Measurements from ENCODE around the gene CEACAM4. TPM values are rescaled to one million over a fixed set of nuclear protein-coding genes. Genes with fewer than 3 reads are reported as not detected.

CEACAM4 gene
- total RNA-seq, result not detected in 2 replicates

GRCh38 chr19:41626877-41627276 lies at the start of gene CEACAM4:
Gene CEACAM4 (minus strand): TSS chr19:41627074. CDS start chr19:41626963, 111 bp downstream.

GRCh38 chr19:41575998-41576397 lies 50.9 kb downstream of the CEACAM4 start, which contains the start of gene CEACAM21:
Gene CEACAM21 (plus strand): TSS chr19:41576166. CDS start chr19:41576275, 109 bp downstream.

Other genes starting within 250 kb of the CEACAM4 start
- gene EXOSC5, start 229.7 kb downstream of the CEACAM4 start, total RNA-seq, result 18.4 and 20.7 TPM in 2 replicates
- gene BCKDHA, start 229.3 kb downstream of the CEACAM4 start, total RNA-seq, result 14.2 and 23.9 TPM in 2 replicates
- gene B3GNT8, start 199.7 kb downstream of the CEACAM4 start, total RNA-seq, result 1.6 and 4.6 TPM in 2 replicates
- gene DMAC2, start 187.2 kb downstream of the CEACAM4 start, total RNA-seq, result 33.1 and 50.9 TPM in 2 replicates
- not detected in 2 replicates for gene ERICH4, start 183.9 kb downstream of the CEACAM4 start, total RNA-seq
- gene CEACAM21, start 50.9 kb downstream of the CEACAM4 start, total RNA-seq, result not detected in 2 replicates
- gene CEACAM7, start 61.2 kb upstream of the CEACAM4 start, total RNA-seq, result not detected in 2 replicates
- not detected in 2 replicates for gene CEACAM5, start 81.6 kb upstream of the CEACAM4 start, total RNA-seq
- not detected in 2 replicates for gene CEACAM6, start 128.5 kb upstream of the CEACAM4 start, total RNA-seq
- not detected in 2 replicates for gene CEACAM3, start 169.5 kb upstream of the CEACAM4 start, total RNA-seq
- not detected in 2 replicates for gene LYPD4, start 217.6 kb upstream of the CEACAM4 start, total RNA-seq
- not detected in 2 replicates for gene DMRTC2, start 218.0 kb upstream of the CEACAM4 start, total RNA-seq
- gene RPS19, start 233.2 kb upstream of the CEACAM4 start, total RNA-seq, result 2,273 and 2,973 TPM in 2 replicates

All from pericardium fibroblast (primary cell).